Coronary artery (tissue), 2 donors: ENCODE results near the gene TMEM238.
A peak's percentile ranks its signal among the peaks of the same experiment; 100 is the strongest.
"Not testable (repeated sequence)": the region's sequence is repeated elsewhere in the genome, so short reads cannot be mapped to it uniquely, and the experiment has no call there.

ENCODE experiments used
- DNase-seq: peaks from one replicate; pipeline ENCODE4 v3.0.0-alpha.2; 2017; ENCODE audit warnings: low spot score
- H3K27ac ChIP-seq, 2 donors: fragments of 200-600 bp; sonication (generic); one replicate each; pipeline ENCODE4 v1.5.1; 2016 to 2019
- H3K4me3 ChIP-seq: fragments of 200-600 bp; sonication (generic); 2 replicates; pipeline ENCODE4 v1.5.1; 2016; ENCODE audit warnings: mild to moderate bottlenecking, moderate library complexity
- TF ChIP-seq, protein P1 (sequence below): fragments of 200-600 bp; sonication (generic); IDR thresholded peaks from one replicate; pipeline ENCODE4 v1.5.1; 2019; ENCODE audit warnings: antibody characterized with exemption

The TMEM238 gene

GRCh38 chr19:55423225-55424005 lies 39.3 kb upstream of the TMEM238 start:
- H3K4me3 ChIP-seq = no peak overlapping the region
- DNase-seq = no peak
- no peak overlapping the region for H3K27ac ChIP-seq
- TF ChIP-seq, protein P1, sequence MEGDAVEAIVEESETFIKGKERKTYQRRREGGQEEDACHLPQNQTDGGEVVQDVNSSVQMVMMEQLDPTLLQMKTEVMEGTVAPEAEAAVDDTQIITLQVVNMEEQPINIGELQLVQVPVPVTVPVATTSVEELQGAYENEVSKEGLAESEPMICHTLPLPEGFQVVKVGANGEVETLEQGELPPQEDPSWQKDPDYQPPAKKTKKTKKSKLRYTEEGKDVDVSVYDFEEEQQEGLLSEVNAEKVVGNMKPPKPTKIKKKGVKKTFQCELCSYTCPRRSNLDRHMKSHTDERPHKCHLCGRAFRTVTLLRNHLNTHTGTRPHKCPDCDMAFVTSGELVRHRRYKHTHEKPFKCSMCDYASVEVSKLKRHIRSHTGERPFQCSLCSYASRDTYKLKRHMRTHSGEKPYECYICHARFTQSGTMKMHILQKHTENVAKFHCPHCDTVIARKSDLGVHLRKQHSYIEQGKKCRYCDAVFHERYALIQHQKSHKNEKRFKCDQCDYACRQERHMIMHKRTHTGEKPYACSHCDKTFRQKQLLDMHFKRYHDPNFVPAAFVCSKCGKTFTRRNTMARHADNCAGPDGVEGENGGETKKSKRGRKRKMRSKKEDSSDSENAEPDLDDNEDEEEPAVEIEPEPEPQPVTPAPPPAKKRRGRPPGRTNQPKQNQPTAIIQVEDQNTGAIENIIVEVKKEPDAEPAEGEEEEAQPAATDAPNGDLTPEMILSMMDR = no peak

DNA sequence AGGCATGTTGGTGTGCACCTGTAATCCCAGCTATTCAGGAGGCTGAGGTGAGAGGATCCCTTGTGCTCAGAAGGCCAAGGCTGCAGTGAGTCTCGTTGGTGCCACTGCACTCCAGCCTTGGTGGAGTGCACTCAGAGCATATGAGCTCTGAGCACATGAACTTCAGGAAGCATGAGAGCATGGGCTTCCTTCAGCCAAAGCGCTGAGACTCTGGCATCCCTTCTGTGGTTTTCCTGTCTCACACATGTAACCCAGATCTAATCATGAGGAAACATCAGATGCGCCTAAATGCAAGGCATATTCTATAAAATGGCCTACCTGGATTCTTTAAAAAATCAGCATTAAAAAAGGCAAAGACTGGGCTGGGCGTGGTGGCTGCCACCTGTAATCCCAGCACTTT lies 37.2 kb upstream of the TMEM238 start:
- not testable (repeated sequence) for H3K27ac ChIP-seq, DNase-seq

GRCh38 chr19:55419624-55420236 lies 35.6 kb upstream of the TMEM238 start:
- DNase-seq = no peak
- H3K27ac ChIP-seq = no peak overlapping the region
- TF ChIP-seq, protein P1 = no peak
- no peak overlapping the region for H3K4me3 ChIP-seq

More for the DNA sequence above, 37.2 kb upstream of the TMEM238 start:
- not testable (repeated sequence) for H3K4me3 ChIP-seq

GRCh38 chr19:55419103-55419502 lies 35.0 kb upstream of the TMEM238 start:
- TF ChIP-seq, protein P1 = no peak
- Histone ChIP-seq H3K27ac (no peak overlapping the region), H3K4me3 (no peak overlapping the region)
- DNase-seq = no peak

DNA sequence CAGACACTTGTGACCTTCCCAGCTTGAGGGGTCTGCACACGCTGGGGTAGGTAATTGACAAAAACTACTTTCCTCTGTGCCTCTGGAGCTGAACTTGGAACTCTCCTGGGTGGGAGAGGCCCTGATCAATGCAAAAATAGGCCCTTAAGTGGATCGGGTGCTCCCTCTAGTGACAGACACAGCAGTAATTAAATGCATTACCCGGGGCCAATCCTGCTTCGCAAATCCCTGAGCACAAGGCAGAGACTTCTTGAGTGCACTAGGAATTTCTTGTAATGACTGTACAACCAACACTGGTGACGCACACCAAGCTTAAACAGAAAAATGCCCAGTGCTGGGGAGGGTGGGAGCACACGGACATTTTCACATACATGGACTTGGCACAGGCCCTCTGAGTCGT lies 34.1 kb upstream of the TMEM238 start:
- TF ChIP-seq, protein P1 = peak; percentile 36
- Histone ChIP-seq H3K27ac (no peak overlapping the region), H3K4me3 (no peak overlapping the region)
- no peak for DNase-seq

DNA sequence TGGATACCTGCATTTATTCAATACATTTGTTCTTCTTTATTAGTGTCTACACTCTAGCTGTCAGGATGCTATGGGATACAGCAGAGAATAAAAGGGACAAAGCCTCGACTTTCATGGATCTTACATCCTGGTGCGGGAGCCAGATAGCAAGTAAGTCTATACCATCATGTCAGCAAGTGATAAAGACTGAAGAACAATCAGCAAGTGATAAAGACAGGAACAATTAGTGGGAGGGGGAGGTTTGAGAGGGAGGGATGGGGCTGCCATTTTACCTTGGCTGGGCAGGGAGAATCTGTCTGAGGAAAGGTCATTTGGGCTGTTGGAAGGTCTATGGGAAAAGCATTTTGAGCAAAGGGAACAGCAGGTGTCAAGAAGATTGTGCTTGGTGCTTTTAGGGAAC lies 26.1 kb upstream of the TMEM238 start:
- TF ChIP-seq, protein P1 = no peak

GRCh38 chr19:55409179-55409578 lies 25.1 kb upstream of the TMEM238 start:
- not testable (repeated sequence) for DNase-seq, H3K4me3 ChIP-seq, H3K27ac ChIP-seq

More for the DNA sequence above, 26.1 kb upstream of the TMEM238 start:
- no peak for DNase-seq
- Histone ChIP-seq H3K4me3 (no peak overlapping the region), H3K27ac (no peak overlapping the region)

DNA sequence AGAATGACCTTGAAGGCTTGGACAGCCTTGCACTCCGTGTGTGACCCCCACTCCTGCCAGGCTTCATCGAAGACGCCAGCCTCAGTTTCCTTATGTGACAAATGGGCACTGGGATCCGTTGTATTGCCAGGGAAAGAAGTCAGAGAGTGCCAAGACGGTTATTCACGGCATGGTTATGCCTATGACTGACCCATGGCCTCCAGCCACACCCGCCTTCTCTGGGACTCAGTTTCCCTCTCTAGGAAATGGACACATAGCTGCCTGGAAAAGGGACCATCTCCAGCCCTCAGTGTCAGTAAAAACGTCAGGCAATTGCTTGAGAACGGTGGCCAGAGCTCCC lies 24.4 kb upstream of the TMEM238 start:
- TF ChIP-seq, protein P1 = no peak
- Histone ChIP-seq H3K4me3 (peak overlapping the region; percentile 94), H3K27ac (peak overlapping the region; percentile 97)
- DNase-seq = no peak
